ENCODE measurements around the gene PDHA1. TPM values are rescaled to one million over a fixed set of nuclear protein-coding genes. Genes with fewer than 3 reads are reported as not detected.

PDHA1 gene
- total and polyA plus RNA-seq, 11 donors, result 235 to 1,225 (median 919) TPM

GRCh38 chrX:19343085-19343534 lies 617 bp upstream of the PDHA1 start:
- Histone ChIP-seq H3K36me3 (peaks cover 0 to 2% (median 0%) of the 10 kb centered on the region in 9 donors), H3K4me1 (peaks cover 0 to 33% (median 9%) of the 10 kb centered on the region in 12 donors), H3K27ac (peak overlapping the region in 11 of 12 donors; percentile 33 to 94 (median 84)), H3K27me3 (peaks cover 0 to 3% (median 0%) of the 10 kb centered on the region in 9 donors), H3K9me3 (no peaks in the 10 kb centered on the region), H3K4me3 (peak overlapping the region in 10 of 12 donors; percentile 66 to 96 (median 76))
- no peak for DNase-seq
- ATAC-seq, result no peak
- intact Hi-C loops (cut with DNase I), result no loop called here
- TF ChIP-seq CTCF (IDR thresholded peaks at IDR 0.05), result no peak
- TF ChIP-seq POLR2A (IDR thresholded peaks at IDR 0.05), result no peak
- 35 to 56% (median 46%) methylated on average over 11 of the region's 11 CpGs for WGBS, 4 donors

- intact Hi-C loops (cut with DNase I), result no loop called here
- TF ChIP-seq CTCF (IDR thresholded peaks at IDR 0.05), result no peak
- TF ChIP-seq POLR2A (IDR thresholded peaks at IDR 0.05), result no peak
- DNase-seq (no peak), ATAC-seq (no peak)
- H3K36me3 ChIP-seq, result peaks cover 0 to 10% (median under 1%) of the 10 kb centered on the region in 9 donors
- peaks cover 0 to 38% (median 9%) of the 10 kb centered on the region in 12 donors for H3K4me1 ChIP-seq
- peak overlapping the region; percentile 41 to 96 (median 76) for H3K4me3 ChIP-seq
- H3K27me3 ChIP-seq, result peaks cover 0 to 3% (median 0%) of the 10 kb centered on the region in 9 donors
- H3K9me3 ChIP-seq, result no peaks in the 10 kb centered on the region
- WGBS, 4 donors, result 5 to 43% (median 21%) methylated on average over 10 of the region's 10 CpGs
- H3K27ac ChIP-seq, result peak overlapping the region in 11 of 12 donors; percentile 72 to 96 (median 90)
These were observed 934 bp downstream of the PDHA1 start for GRCh38 chrX:19344661-19345060.

GRCh38 chrX:19347916-19348315 lies 4.2 kb downstream of the PDHA1 start:
- Histone ChIP-seq H3K4me1 (peaks cover 0 to 36% (median 8%) of the 10 kb centered on the region in 12 donors), H3K4me3 (no peak overlapping the region), H3K9me3 (no peaks in the 10 kb centered on the region), H3K36me3 (peaks cover 0 to 42% (median 29%) of the 10 kb centered on the region in 9 donors), H3K27ac (no peak overlapping the region), H3K27me3 (peaks cover 0 to 3% (median 0%) of the 10 kb centered on the region in 9 donors)
- intact Hi-C loops (cut with DNase I), result no loop called here
- WGBS, 4 donors, result 59 to 70% (median 61%) methylated on average over 3 of the region's 3 CpGs
- DNase-seq (no peak), ATAC-seq (no peak)
- TF ChIP-seq CTCF (IDR thresholded peaks at IDR 0.05) (no peak), POLR2A (IDR thresholded peaks at IDR 0.05) (no peak)

- ATAC-seq (no peak), DNase-seq (no peak)
- H3K36me3 ChIP-seq, result peaks cover 0 to 56% (median 42%) of the 10 kb centered on the region in 9 donors
- no peak overlapping the region for H3K27ac ChIP-seq
- TF ChIP-seq CTCF (IDR thresholded peaks at IDR 0.05), result no peak
- peaks cover 0 to 33% (median 6%) of the 10 kb centered on the region in 12 donors for H3K4me1 ChIP-seq
- H3K9me3 ChIP-seq, result no peaks in the 10 kb centered on the region
- intact Hi-C loops (cut with DNase I), result no loop called here
- no peak overlapping the region for H3K4me3 ChIP-seq
- H3K27me3 ChIP-seq, result peaks cover 0 to 3% (median 0%) of the 10 kb centered on the region in 9 donors
- 70 to 73% (median 71%) methylated on average over 2 of the region's 2 CpGs for WGBS, 4 donors
These were observed 5.5 kb downstream of the PDHA1 start for GRCh38 chrX:19349264-19349663.
